Erythroblast (primary cell): ENCODE data around the gene CEBPE.

Experiments used
- GATA1 ChIP-seq: IDR thresholded peaks from 2 replicates; pipeline ENCODE4 v1.6.1; 2011; ENCODE audit warnings: low read depth, mild to moderate bottlenecking, control low read depth, low read length, moderate library complexity
- POLR2A ChIP-seq: IDR thresholded peaks from 2 replicates; pipeline ENCODE4 v1.6.1; 2011; ENCODE audit warnings: mild to moderate bottlenecking, low read length

DNA sequence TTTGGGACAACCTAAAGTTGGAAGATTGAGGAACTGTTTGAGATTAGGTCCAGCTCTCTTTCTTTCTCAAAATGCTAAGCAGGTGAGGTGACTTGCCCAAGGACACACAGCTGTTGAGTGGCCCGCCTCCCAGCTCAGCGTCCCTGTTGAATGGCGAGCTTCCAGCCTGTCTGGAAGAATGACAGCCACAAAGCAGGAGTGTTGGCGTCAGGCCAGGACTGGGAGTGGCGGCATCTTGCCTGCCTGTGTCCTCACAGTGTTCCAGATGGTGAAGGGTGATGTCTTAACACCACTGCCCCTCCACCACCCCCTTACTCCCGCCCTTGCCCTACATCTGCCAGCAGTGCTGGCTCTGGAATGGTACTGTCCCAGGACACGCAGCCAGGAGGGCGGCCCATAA lies 4.4 kb upstream of the CEBPE start:
- TF ChIP-seq POLR2A (no peak), GATA1 (no peak)
